GM21528 (cell line): ENCODE data around the gene IRF2.

Source experiments
- ATAC-seq: cut with Tn5 transposase; IDR thresholded peaks from one replicate; pipeline ENCODE4 v1.9.1; 2021; ENCODE audit warnings: mild to moderate bottlenecking, moderate library complexity; ENCODE audit not compliant: unreplicated experiment, low FRiP score

Gene IRF2

GRCh38 chr4:184373886-184374405, 100.4 kb downstream of the IRF2 start:
- ATAC-seq = no peak

GRCh38 chr4:184371390-184371787, 103.0 kb downstream of the IRF2 start:
- ATAC-seq = no peak

- no peak for ATAC-seq
Observed at GRCh38 chr4:184370711-184371389, 103.5 kb downstream of the IRF2 start.

GRCh38 chr4:184369871-184370270, 104.5 kb downstream of the IRF2 start:
- no peak for ATAC-seq

GRCh38 chr4:184368731-184369130, 105.6 kb downstream of the IRF2 start:
- no peak for ATAC-seq

- no peak for ATAC-seq
Observed at GRCh38 chr4:184368290-184368689, 106.1 kb downstream of the IRF2 start.

GRCh38 chr4:184364100-184364921, 110.0 kb downstream of the IRF2 start:
- ATAC-seq = peak; percentile 73

- no peak for ATAC-seq
Observed at GRCh38 chr4:184363258-184363657, 111.1 kb downstream of the IRF2 start.

GRCh38 chr4:184362396-184362795, 112.0 kb downstream of the IRF2 start:
- no peak for ATAC-seq

GRCh38 chr4:184361443-184361842, 112.9 kb downstream of the IRF2 start:
- no peak for ATAC-seq

GRCh38 chr4:184359888-184360287, 114.5 kb downstream of the IRF2 start:
- no peak for ATAC-seq

GRCh38 chr4:184358521-184359232, 115.7 kb downstream of the IRF2 start:
- ATAC-seq = no peak

GRCh38 chr4:184357772-184358171, 116.6 kb downstream of the IRF2 start:
- ATAC-seq = no peak

- ATAC-seq = no peak
Observed at GRCh38 chr4:184357165-184357564, 117.2 kb downstream of the IRF2 start.

GRCh38 chr4:184356366-184356765, 118.0 kb downstream of the IRF2 start:
- ATAC-seq = no peak

- ATAC-seq = no peak
Observed at GRCh38 chr4:184355857-184356256, 118.5 kb downstream of the IRF2 start.

- ATAC-seq = no peak
Observed at GRCh38 chr4:184355111-184355604, 119.2 kb downstream of the IRF2 start.

- no peak for ATAC-seq
Observed at GRCh38 chr4:184352891-184353290, 121.5 kb downstream of the IRF2 start.

- ATAC-seq = no peak
Observed at GRCh38 chr4:184351560-184352451, 122.5 kb downstream of the IRF2 start.

GRCh38 chr4:184350964-184351363, 123.4 kb downstream of the IRF2 start:
- no peak for ATAC-seq
